SK-N-MC (cell line): Measurements from ENCODE around the gene STRN.

Source experiments
- DNase-seq: peaks from one replicate; pipeline ENCODE4 v3.0.0-alpha.2; 2011; ENCODE audit warnings: low read depth, low spot score
- H3K27ac ChIP-seq: fragments of 200-600 bp; sonication (generic); 2 replicates; pipeline ENCODE4 v1.5.1; 2016; ENCODE audit warnings: mixed run types
- H3K36me3 ChIP-seq: fragments of 200-600 bp; sonication (generic); 2 replicates; pipeline ENCODE4 v1.6.1; 2017; ENCODE audit warnings: antibody characterized with exemption, low read length, mixed read lengths; ENCODE audit not compliant: insufficient read depth
- H3K4me3 ChIP-seq: fragments of 200-600 bp; sonication (generic); 2 replicates; pipeline ENCODE4 v1.5.1; 2016
- H3K9ac ChIP-seq: fragments of 200-600 bp; sonication (generic); 2 replicates; pipeline ENCODE4 v1.8.0; 2017; ENCODE audit warnings: mixed run types, mixed read lengths; ENCODE audit not compliant: insufficient read length
- H3K9me3 ChIP-seq: fragments of 200-600 bp; sonication (generic); 2 replicates; pipeline ENCODE4 v1.6.1; 2017; ENCODE audit warnings: low read depth, mild to moderate bottlenecking, antibody characterized with exemption, low read length, moderate library complexity, mixed read lengths
- EZH2 ChIP-seq: fragments of 200-600 bp; sonication (generic); IDR thresholded peaks from one replicate; pipeline ENCODE4 v1.6.1; 2017; ENCODE audit warnings: antibody characterized with exemption
- FOXP2 ChIP-seq: optimal IDR thresholded peaks from 2 replicates; pipeline ENCODE3; 2011; ENCODE audit warnings: mild to moderate bottlenecking, moderate library complexity; ENCODE audit not compliant: insufficient read depth; ENCODE audit errors: extremely low read length, control extremely low read depth
- POLR2AphosphoS5 ChIP-seq: IDR thresholded peaks from 2 replicates; pipeline ENCODE4 v1.6.1; 2012; ENCODE audit warnings: mild to moderate bottlenecking, low read depth, low read length, borderline replicate concordance

The STRN gene

DNA sequence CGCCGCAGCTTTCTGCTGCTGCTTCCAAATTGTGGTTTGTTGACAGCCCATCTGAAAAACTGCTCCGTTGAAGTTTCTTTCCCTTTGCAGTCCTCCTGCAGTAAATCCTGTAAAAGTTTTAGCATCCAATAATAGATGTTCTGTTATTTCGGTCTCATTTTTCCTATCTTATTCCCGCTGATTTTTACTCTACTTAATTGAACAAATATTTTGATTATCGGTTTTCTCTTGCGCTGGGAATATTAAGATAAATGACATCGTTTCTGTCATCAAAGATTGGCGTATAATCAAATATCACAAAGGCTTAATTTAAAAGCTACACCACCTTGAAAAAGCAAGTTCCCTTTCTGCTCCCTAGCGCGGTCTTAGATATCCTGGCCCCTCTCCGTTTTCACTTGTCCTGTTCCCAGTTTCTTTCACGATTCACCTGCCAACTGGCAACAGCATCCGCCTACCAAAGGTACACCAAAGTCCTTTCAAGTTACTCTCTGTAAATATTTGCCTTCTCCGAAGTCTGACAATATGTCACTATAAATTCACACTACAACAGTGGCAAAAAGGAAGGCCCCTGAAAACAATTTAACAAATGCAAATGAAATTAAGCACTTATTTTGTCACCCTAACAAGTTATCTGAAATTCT is 1.0 kb upstream of the STRN start:
- H3K27ac ChIP-seq, result peak overlapping the region; percentile 27
- H3K4me3 ChIP-seq, result peak overlapping the region; percentile 74
- no peaks in the 10 kb centered on the region for H3K9me3 ChIP-seq
- H3K36me3 ChIP-seq, result no peaks in the 10 kb centered on the region
- no peak for DNase-seq
- TF ChIP-seq POLR2AphosphoS5 (no peak), FOXP2 (no peak), EZH2 (no peak)
- peak overlapping the region; percentile 65 for H3K9ac ChIP-seq

DNA sequence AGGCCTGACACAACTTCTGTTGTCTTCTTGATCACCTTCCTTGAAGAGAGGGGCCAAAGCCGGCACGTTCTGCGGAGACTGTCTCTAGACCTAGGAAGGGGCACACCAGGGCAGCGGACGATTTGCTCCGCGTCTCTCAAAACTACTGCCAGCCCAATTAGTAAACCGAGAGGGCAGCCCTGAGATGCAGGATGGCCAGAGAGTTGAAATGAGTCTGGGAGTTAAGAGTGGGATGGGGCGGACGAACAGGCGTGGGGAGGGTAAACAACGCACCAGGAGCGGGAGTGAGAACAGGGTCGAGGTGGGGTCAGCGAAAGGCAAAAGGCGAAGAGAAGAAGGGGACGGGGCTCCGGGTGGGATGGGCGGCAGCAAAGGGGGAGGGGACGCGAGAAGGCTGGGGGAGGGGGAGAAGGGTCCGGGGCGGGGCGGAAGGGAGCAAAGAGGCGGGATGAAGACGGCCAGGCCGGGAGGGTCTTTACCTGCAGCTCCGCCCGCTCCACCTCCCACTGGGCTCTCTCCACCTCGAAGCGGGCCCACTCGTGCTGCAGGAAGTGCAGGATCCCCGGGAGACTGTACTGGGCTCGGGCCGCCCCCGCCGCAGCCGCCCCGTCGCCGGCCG is 476 bp downstream of the STRN start:
- no peak for DNase-seq
- H3K4me3 ChIP-seq, result peak overlapping the region; percentile 99
- TF ChIP-seq EZH2 (no peak), POLR2AphosphoS5 (no peak), FOXP2 (no peak)
- no peaks in the 10 kb centered on the region for H3K9me3 ChIP-seq
- no peaks in the 10 kb centered on the region for H3K36me3 ChIP-seq
- peak overlapping the region; percentile 86 for H3K9ac ChIP-seq
- H3K27ac ChIP-seq, result peak overlapping the region; percentile 70; the same call in 1 of the 2 replicates

DNA sequence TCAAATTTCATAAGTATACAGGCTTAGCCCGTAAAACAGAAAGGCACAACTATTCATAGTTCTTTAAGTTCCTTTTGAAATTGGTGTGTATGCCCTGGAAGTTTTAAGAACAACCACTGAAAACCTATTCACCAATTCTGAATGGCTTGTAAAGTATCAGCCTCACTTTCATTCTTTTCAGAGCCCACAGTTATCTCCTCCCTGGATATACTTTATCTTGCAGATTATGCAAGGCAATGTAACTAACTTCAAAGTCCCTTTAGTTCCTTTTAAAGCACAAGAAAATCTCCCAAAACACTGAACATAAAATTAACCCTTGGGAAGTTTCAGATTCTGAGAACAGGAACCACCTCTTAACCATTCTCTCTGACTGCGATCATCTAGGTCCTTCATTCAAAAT is 1.1 kb downstream of the STRN start:
- no peaks in the 10 kb centered on the region for H3K36me3 ChIP-seq
- no peak for DNase-seq
- no peaks in the 10 kb centered on the region for H3K9me3 ChIP-seq
- peak overlapping the region; percentile 43 for H3K27ac ChIP-seq
- TF ChIP-seq FOXP2 (no peak), POLR2AphosphoS5 (no peak), EZH2 (no peak)
- H3K4me3 ChIP-seq, result peak overlapping the region; percentile 99
- H3K9ac ChIP-seq, result peak overlapping the region; percentile 86

GRCh38 chr2:36964496-36965058 is 1.8 kb downstream of the STRN start:
- TF ChIP-seq EZH2 (no peak), POLR2AphosphoS5 (no peak)
- DNase-seq, result no peak
- Histone ChIP-seq H3K4me3 (peak overlapping the region; percentile 99), H3K9ac (no peak overlapping the region), H3K36me3 (no peaks in the 10 kb centered on the region), H3K27ac (no peak overlapping the region; the same call in 1 of the 2 replicates), H3K9me3 (no peaks in the 10 kb centered on the region)

DNA sequence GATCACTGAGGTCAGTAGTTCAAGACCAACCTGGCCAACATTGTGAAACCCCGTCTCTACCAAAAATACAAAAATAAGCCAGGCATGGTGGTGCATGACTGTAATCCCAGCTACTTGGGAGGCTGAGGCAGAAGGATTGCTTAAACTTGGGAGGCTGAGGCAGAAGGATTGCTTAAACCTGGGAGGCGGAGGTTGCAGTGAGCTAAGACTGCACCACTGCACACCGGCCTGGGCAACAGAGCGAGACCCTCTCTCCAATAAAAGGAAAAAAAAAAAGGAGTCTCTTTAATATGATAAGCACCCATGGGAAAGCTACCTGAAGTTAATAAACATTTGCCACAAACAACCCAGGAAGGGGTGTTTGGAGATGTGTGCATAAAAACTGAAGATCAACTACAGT is 2.6 kb downstream of the STRN start:
- no peak for DNase-seq
- no peak overlapping the region for H3K9ac ChIP-seq
- H3K36me3 ChIP-seq, result no peaks in the 10 kb centered on the region; the same call in 1 of the 2 replicates
- H3K27ac ChIP-seq, result no peak overlapping the region
- no peak overlapping the region for H3K4me3 ChIP-seq
- no peak for TF ChIP-seq POLR2AphosphoS5
- no peak for TF ChIP-seq EZH2
- TF ChIP-seq FOXP2, result no peak
- no peaks in the 10 kb centered on the region for H3K9me3 ChIP-seq

DNA sequence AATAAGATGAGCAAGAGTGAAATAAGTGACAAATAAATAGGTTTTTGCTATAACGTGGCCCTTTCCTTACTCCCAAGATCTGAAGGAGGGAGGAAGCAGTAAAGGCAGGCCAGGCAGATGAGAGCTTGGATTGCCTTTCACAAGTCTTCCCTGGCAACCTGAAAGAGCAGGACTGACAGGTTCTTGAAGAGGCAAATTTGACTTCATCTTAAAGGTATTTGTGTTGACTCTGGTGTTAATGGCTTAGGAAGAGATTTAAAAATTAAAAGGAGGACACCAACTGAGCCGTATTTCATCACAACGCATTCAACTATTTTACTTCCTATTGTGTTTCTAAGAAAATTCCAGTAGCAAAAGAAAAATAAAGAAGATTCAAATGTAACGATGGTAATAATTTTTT is 3.2 kb downstream of the STRN start:
- TF ChIP-seq POLR2AphosphoS5 (no peak), EZH2 (no peak), FOXP2 (no peak)
- Histone ChIP-seq H3K4me3 (no peak overlapping the region), H3K27ac (no peak overlapping the region), H3K9ac (no peak overlapping the region), H3K9me3 (no peaks in the 10 kb centered on the region), H3K36me3 (no peaks in the 10 kb centered on the region; the same call in 1 of the 2 replicates)
- no peak for DNase-seq

- no peaks in the 10 kb centered on the region for H3K9me3 ChIP-seq
- DNase-seq, result no peak
- no peak for TF ChIP-seq EZH2
- TF ChIP-seq FOXP2, result no peak
- no peak for TF ChIP-seq POLR2AphosphoS5
- no peaks in the 10 kb centered on the region; the same call in 1 of the 2 replicates for H3K36me3 ChIP-seq
- no peak overlapping the region for H3K27ac ChIP-seq
- H3K4me3 ChIP-seq, result no peak overlapping the region
- no peak overlapping the region for H3K9ac ChIP-seq
Measured at GRCh38 chr2:36960773-36961172, 5.6 kb downstream of the STRN start.

DNA sequence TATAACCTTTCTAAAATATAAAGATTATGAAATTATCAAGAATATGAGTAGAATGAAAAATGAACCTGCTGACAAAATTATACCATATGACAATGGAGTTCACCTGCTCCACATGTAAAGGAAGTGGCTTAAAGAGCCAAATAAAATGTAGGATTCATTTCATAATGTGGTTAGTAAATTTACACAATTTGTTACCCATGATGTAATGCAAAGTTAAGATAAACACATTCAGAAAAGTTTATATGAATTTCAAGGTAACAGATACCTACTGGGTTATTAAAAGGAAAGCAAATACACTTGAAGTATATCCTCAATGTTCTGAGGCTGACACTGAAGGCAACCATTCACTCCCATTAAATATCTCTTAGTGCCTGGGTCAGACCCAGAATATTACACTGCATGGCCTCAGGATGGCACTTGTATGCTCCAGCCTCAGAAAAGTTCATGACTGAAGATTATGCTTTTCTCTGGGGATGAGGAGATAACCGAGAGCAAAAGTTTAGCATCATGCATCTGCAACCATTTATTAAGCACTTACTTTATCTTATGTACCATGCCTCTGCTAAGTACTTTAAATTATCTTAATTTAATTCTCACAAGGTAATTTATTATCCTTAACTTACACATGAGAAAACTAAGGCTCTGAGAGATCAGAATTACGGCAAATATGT is 6.2 kb downstream of the STRN start:
- no peak overlapping the region for H3K4me3 ChIP-seq

More for the DNA sequence above, 6.2 kb downstream of the STRN start:
- TF ChIP-seq FOXP2 (no peak), EZH2 (no peak), POLR2AphosphoS5 (no peak)
- no peaks in the 10 kb centered on the region for H3K9me3 ChIP-seq
- no peak overlapping the region for H3K27ac ChIP-seq
- no peak for DNase-seq
- H3K36me3 ChIP-seq, result no peaks in the 10 kb centered on the region; the same call in 1 of the 2 replicates
- H3K9ac ChIP-seq, result no peak overlapping the region
